GM12864 (cell line): ENCODE results near the gene SLC6A3.
"Not testable (repeated sequence)": the region's sequence is repeated elsewhere in the genome, so short reads cannot be mapped to it uniquely, and the experiment has no call there.

Experiments
- DNase-seq: peaks from one replicate; pipeline ENCODE4 v3.0.0-alpha.2; 2011; ENCODE audit warnings: low read depth
- H3K4me3 ChIP-seq: 2 replicates; pipeline ENCODE4 v1.5.1; 2011; ENCODE audit warnings: mild to moderate bottlenecking, low read depth, low read length, control low read depth
- CTCF ChIP-seq: IDR thresholded peaks from 2 replicates; pipeline ENCODE4 v1.5.1; 2011; ENCODE audit warnings: low read depth, mild to moderate bottlenecking, moderate library complexity, low read length, control low read depth, inconsistent platforms; ENCODE audit errors: missing control alignments

Gene SLC6A3

DNA sequence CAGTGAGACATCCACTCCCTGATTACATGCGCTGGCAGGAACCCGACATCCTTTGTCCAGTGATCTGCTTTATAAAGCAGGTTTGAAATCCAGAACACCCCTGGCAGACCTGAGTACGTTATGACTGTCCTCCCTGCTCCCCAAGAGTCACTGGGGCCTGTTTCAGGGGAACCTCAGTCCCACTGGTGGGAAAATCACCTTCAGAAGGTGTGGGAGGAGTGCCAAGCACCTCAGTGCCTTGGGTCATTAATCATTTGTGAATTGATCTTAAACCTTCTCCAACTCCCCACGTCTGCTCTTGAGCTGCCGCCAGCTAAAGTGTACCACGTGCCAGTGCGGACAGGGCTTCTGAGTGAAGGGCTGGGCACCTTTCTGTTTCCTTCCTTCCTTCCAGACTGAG lies 16.2 kb downstream of the SLC6A3 start:
- TF ChIP-seq CTCF = no peak
- H3K4me3 ChIP-seq = no peak overlapping the region
- no peak for DNase-seq

- no peak for TF ChIP-seq CTCF
- no peak overlapping the region for H3K4me3 ChIP-seq
- no peak for DNase-seq
Measured at GRCh38 chr5:1428107-1428506, 17.1 kb downstream of the SLC6A3 start.

DNA sequence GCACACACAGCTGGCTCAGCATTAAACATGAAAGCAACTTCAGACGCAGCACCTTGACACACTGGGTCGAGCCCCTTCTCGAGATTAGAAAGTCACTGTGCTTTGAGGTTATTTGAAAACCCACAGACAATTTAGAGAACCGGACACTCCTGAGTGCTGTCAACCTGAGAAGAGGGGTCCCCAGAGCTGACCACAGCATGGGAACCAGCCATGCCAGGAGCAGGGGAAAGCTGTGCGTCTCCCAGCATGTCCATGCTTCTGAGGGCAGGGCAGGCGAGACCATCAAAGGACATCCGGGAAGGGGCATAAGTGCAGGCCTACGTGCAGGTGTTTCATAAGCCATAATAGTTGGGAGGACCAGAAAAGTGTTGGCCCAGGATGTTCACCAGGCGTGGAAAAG lies 20.5 kb downstream of the SLC6A3 start:
- no peak for DNase-seq
- no peak for TF ChIP-seq CTCF
- H3K4me3 ChIP-seq = no peak overlapping the region

- no peak overlapping the region for H3K4me3 ChIP-seq
- no peak for TF ChIP-seq CTCF
- no peak for DNase-seq
Measured at GRCh38 chr5:1423901-1424603, 21.2 kb downstream of the SLC6A3 start.

DNA sequence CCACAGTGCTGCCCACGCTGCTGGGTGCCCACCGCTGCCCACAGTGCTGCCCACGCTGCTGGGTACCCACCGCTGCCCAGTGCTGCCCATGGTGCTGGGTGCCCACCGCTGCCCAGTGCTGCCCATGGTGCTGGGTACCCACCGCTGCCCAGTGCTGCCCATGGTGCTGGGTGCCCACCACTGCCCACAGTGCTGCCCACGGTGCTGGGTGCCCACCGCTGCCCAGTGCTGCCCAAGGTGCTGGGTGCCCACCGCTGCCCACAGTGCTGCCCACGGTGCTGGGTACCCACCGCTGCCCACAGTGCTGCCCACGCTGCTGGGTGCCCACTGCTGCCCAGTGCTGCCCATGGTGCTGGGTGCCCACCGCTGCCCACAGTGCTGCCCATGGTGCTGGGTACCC lies 22.7 kb downstream of the SLC6A3 start:
- not testable (repeated sequence) for DNase-seq, H3K4me3 ChIP-seq

DNA sequence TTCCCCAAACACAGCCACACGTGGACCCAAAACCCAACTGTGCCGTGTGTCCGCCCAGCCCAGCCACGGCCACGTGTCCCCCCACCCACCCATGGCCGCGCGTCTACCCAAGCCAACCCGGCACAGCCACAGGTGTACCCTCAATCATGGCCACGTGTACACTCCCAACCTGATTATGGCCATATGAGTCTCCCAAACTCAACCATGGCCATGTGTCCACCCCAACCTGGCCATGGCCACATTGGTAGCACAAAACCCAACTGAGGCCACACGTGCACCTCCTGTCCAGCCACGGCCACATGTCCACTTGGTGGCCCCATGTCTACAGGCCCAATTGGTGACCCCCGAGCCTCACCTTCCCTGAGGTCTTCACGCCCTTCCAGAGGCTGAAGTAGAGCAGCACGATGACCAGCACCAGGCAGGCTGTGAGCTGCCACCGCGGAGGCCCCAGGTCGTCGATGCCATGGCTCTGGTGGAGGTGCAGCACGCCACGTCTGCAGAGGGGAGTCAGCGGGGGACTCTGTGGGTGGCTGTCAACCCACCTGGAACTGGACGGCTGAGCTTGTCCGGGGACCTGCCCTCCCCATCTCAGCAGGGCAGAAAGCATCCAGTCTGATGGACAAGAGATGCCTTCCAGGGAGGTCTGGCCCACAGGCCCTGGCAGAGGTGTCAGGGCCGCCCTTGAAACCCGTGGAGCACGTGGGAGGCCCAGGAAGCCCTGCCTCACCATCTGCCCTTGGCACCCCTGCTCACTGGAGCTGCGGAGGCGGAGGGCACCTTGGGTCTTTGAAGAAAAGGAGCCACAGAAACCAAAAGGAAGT lies 23.5 kb downstream of the SLC6A3 start:
- TF ChIP-seq CTCF = no peak
- no peak overlapping the region for H3K4me3 ChIP-seq
- no peak for DNase-seq

GRCh38 chr5:1420211-1421195 lies 24.7 kb downstream of the SLC6A3 start:
- no peak for DNase-seq
- no peak overlapping the region for H3K4me3 ChIP-seq
- TF ChIP-seq CTCF = no peak
